Vagina (tissue), 2 donors: ENCODE measurements around the gene HADHB. TPM values are rescaled to one million over a fixed set of nuclear protein-coding genes. Genes with fewer than 3 reads are reported as not detected.

ENCODE experiments used
- DNase-seq, 2 donors: peaks; one replicate each; pipeline ENCODE4 v3.0.0-alpha.2; 2017; ENCODE audit errors: extremely low spot score in 2 of 2
- H3K27ac ChIP-seq: fragments of 200-600 bp; sonication (generic); one replicate; pipeline ENCODE4 v1.5.1; 2019
- H3K27me3 ChIP-seq: fragments of 200-600 bp; sonication (generic); one replicate; pipeline ENCODE4 v1.5.1; 2019
- H3K36me3 ChIP-seq, 2 donors: fragments of 200-600 bp; sonication (generic); one replicate each; pipeline ENCODE4 v1.5.1; 2017 to 2019
- H3K4me1 ChIP-seq: fragments of 200-600 bp; sonication (generic); one replicate; pipeline ENCODE4 v1.5.1; 2019
- H3K4me3 ChIP-seq, 2 donors: fragments of 200-600 bp; sonication (generic); 1 replicate in 1 of 2; 2 replicates in 1 of 2; pipeline ENCODE4 v1.5.1; 2016 to 2019
- H3K9me3 ChIP-seq: fragments of 200-600 bp; sonication (generic); one replicate; pipeline ENCODE4 v1.5.1; 2019
- CTCF ChIP-seq, 3 experiments: fragments of 450-650 bp in 2 of 3; fragments of 200-600 bp in 1 of 3; sonication (generic) in 1 of 3; IDR thresholded peaks; one replicate each; pipeline ENCODE4 v1.5.1; 2017 to 2019; ENCODE audit warnings: antibody characterized with exemption in 3 of 3, mild to moderate bottlenecking in 2 of 3, moderate library complexity in 2 of 3
- POLR2A ChIP-seq, 2 donors: fragments of 450-650 bp; IDR thresholded peaks; one replicate each; pipeline ENCODE4 v1.6.1; 2017; ENCODE audit warnings: antibody characterized with exemption in 2 of 2, mild to moderate bottlenecking in 2 of 2, moderate library complexity in 2 of 2
- POLR2AphosphoS5 ChIP-seq, 2 donors: sonication (generic); formaldehyde crosslinking; IDR thresholded peaks; one replicate each; pipeline ENCODE4 v1.9.0; 2017; ENCODE audit warnings: antibody characterized with exemption in 2 of 2, mild to moderate bottlenecking in 2 of 2, low read depth in 1 of 2; ENCODE audit not compliant: insufficient read depth in 1 of 2
- intact Hi-C: fragments of 100-400 bp; cut with DNase I; formaldehyde crosslinking; loops from one replicate; pipeline ENCODE4 v1.15.1; 2023
- total RNA-seq: library from RNA; depleted of rRNA; stranded (reverse); fragments of >200 nt; gene quantifications from one replicate; pipeline ENCODE4 v1.2.3, GENCODE V29; 2016

HADHB gene
- total RNA-seq, 1 donor from 2014 or later = 127 TPM

GRCh38 chr2:26243470-26244308 is 1.1 kb upstream of the HADHB start:
- Histone ChIP-seq H3K4me1 (peaks cover 46% of the 10 kb centered on the region), H3K4me3 (peak overlapping the region; percentile 71 to 96), H3K36me3 (no peaks in the 10 kb centered on the region), H3K27ac (peak overlapping the region; percentile 96), H3K27me3 (no peaks in the 10 kb centered on the region), H3K9me3 (no peaks in the 10 kb centered on the region)
- intact Hi-C loops = no loop called here
- TF ChIP-seq POLR2A (IDR thresholded peaks at IDR 0.05) (no peak), CTCF (IDR thresholded peaks at IDR 0.05) (no peak), POLR2AphosphoS5 (IDR thresholded peaks at IDR 0.05; ENCODE audit: insufficient read depth in 1 of 2, low read depth in 1 of 2) (peak in 1 of 2 donors; percentile 3)
- DNase-seq = no peak

- no peak for TF ChIP-seq POLR2AphosphoS5 (IDR thresholded peaks at IDR 0.05; ENCODE audit: insufficient read depth in 1 of 2, low read depth in 1 of 2)
- no peak for TF ChIP-seq POLR2A (IDR thresholded peaks at IDR 0.05)
- no peak for TF ChIP-seq CTCF (IDR thresholded peaks at IDR 0.05)
- no peak for DNase-seq
- H3K9me3 ChIP-seq = no peaks in the 10 kb centered on the region
- H3K4me1 ChIP-seq = peaks cover 46% of the 10 kb centered on the region
- peak overlapping the region; percentile 96 for H3K27ac ChIP-seq
- H3K27me3 ChIP-seq = no peaks in the 10 kb centered on the region
- intact Hi-C loops = no loop called here
- no peaks in the 10 kb centered on the region for H3K36me3 ChIP-seq
- H3K4me3 ChIP-seq = peak overlapping the region; percentile 71 to 96
Measured at GRCh38 chr2:26245231-26245732, 543 bp downstream of the HADHB start.

- Histone ChIP-seq H3K9me3 (no peaks in the 10 kb centered on the region), H3K4me1 (peaks cover 47% of the 10 kb centered on the region), H3K36me3 (no peaks in the 10 kb centered on the region), H3K27ac (peak overlapping the region; percentile 96), H3K4me3 (peak overlapping the region; percentile 71 to 96), H3K27me3 (no peaks in the 10 kb centered on the region)
- TF ChIP-seq POLR2AphosphoS5 (IDR thresholded peaks at IDR 0.05; ENCODE audit: insufficient read depth in 1 of 2, low read depth in 1 of 2) (no peak), POLR2A (IDR thresholded peaks at IDR 0.05) (no peak), CTCF (IDR thresholded peaks at IDR 0.05) (no peak)
- intact Hi-C loops = no loop called here
- no peak for DNase-seq
Measured at GRCh38 chr2:26245810-26246209, 1.1 kb downstream of the HADHB start.

- no peak overlapping the region for H3K27ac ChIP-seq
- no peaks in the 10 kb centered on the region for H3K27me3 ChIP-seq
- intact Hi-C loops = no loop called here
- H3K4me1 ChIP-seq = peaks cover 55% of the 10 kb centered on the region
- TF ChIP-seq POLR2AphosphoS5 (IDR thresholded peaks at IDR 0.05; ENCODE audit: insufficient read depth in 1 of 2, low read depth in 1 of 2) (no peak), CTCF (IDR thresholded peaks at IDR 0.05) (no peak), POLR2A (IDR thresholded peaks at IDR 0.05) (no peak)
- no peak for DNase-seq
- H3K9me3 ChIP-seq = no peaks in the 10 kb centered on the region
- H3K36me3 ChIP-seq = no peaks in the 10 kb centered on the region
- H3K4me3 ChIP-seq = no peak overlapping the region
Measured at GRCh38 chr2:26246818-26247217, 2.1 kb downstream of the HADHB start.

- TF ChIP-seq POLR2AphosphoS5 (IDR thresholded peaks at IDR 0.05; ENCODE audit: insufficient read depth in 1 of 2, low read depth in 1 of 2) = no peak
- TF ChIP-seq CTCF (IDR thresholded peaks at IDR 0.05) = no peak
- H3K27ac ChIP-seq = no peak overlapping the region
- H3K4me1 ChIP-seq = peaks cover 41% of the 10 kb centered on the region
Measured at GRCh38 chr2:26249625-26250024, 4.9 kb downstream of the HADHB start.

More at GRCh38 chr2:26249625-26250024, 4.9 kb downstream of the HADHB start:
- Histone ChIP-seq H3K27me3 (no peaks in the 10 kb centered on the region), H3K36me3 (peaks cover 0 to 3% of the 10 kb centered on the region in 2 donors), H3K4me3 (no peak overlapping the region), H3K9me3 (no peaks in the 10 kb centered on the region)
- DNase-seq = no peak
- intact Hi-C loops = no loop called here
